Nephron (organoid): ENCODE data around the gene KIFAP3.

Source experiments
- H3K27ac Mint-ChIP-seq, 3 experiments: 2 replicates each; pipeline ENCODE4 v1.8.0; 2020; ENCODE audit warnings: mixed read lengths in 3 of 3, mild to moderate bottlenecking in 2 of 3, moderate library complexity in 1 of 3
- H3K27me3 Mint-ChIP-seq: 2 replicates; pipeline ENCODE4 v1.8.0; 2021; ENCODE audit warnings: low read depth, mild to moderate bottlenecking, moderate library complexity, mixed read lengths
- H3K36me3 Mint-ChIP-seq: 2 replicates; pipeline ENCODE4 v1.8.0; 2020; ENCODE audit warnings: low read depth, mixed read lengths
- H3K4me1 Mint-ChIP-seq: 2 replicates; pipeline ENCODE4 v1.8.0; 2020; ENCODE audit warnings: mixed read lengths
- H3K4me3 Mint-ChIP-seq, 3 experiments: 2 replicates each; pipeline ENCODE4 v1.8.0; 2020; ENCODE audit warnings: mild to moderate bottlenecking in 3 of 3, mixed read lengths in 3 of 3, moderate library complexity in 2 of 3
- H3K9me3 Mint-ChIP-seq: 2 replicates; pipeline ENCODE4 v1.8.0; 2020; ENCODE audit warnings: mixed read lengths
- CTCF ChIP-seq, 3 experiments: fragments of 200-600 bp; sonication (generic); IDR thresholded peaks; one replicate each; pipeline ENCODE4 v1.5.0; 2021; ENCODE audit warnings: antibody characterized with exemption in 3 of 3; ENCODE audit not compliant: unreplicated experiment in 3 of 3

Gene KIFAP3

GRCh38 chr1:169893645-169894423 lies 180.7 kb downstream of the KIFAP3 start, which contains the start of gene SCYL3:
TSS of gene SCYL3 (minus strand) at chr1:169893896. CDS start at chr1:169888840, 5,056 bp downstream.
- no peaks in the 10 kb centered on the region for H3K27me3 Mint-ChIP-seq
- peak within 1 kb of the TSS; percentile 83 to 95 (median 92) for H3K4me3 Mint-ChIP-seq
- peaks cover 28% of the 10 kb centered on the region for H3K4me1 Mint-ChIP-seq
- no peaks in the 10 kb centered on the region for H3K9me3 Mint-ChIP-seq
- H3K27ac Mint-ChIP-seq: peak within 1 kb of the TSS; percentile 99
- H3K36me3 Mint-ChIP-seq: peaks cover 1% of the 10 kb centered on the region
- TF ChIP-seq CTCF (IDR thresholded peaks at IDR 0.05; ENCODE audit: unreplicated experiment in 3 of 3): no peak

GRCh38 chr1:169892927-169893644 lies 181.4 kb downstream of the KIFAP3 start:
- Mint-ChIP-seq H3K27ac (peak overlapping the region; percentile 94 to 99 (median 99)), H3K36me3 (peaks cover 8% of the 10 kb centered on the region), H3K4me1 (peaks cover 28% of the 10 kb centered on the region), H3K27me3 (no peaks in the 10 kb centered on the region), H3K4me3 (peak overlapping the region; percentile 83 to 95 (median 92)), H3K9me3 (no peaks in the 10 kb centered on the region)
- no peak for TF ChIP-seq CTCF (IDR thresholded peaks at IDR 0.05; ENCODE audit: unreplicated experiment in 3 of 3)

GRCh38 chr1:169892176-169892926 lies 182.1 kb downstream of the KIFAP3 start:
- H3K27ac Mint-ChIP-seq: peak overlapping the region; percentile 94 to 99 (median 99)
- no peaks in the 10 kb centered on the region for H3K27me3 Mint-ChIP-seq
- peaks cover 28% of the 10 kb centered on the region for H3K4me1 Mint-ChIP-seq
- H3K9me3 Mint-ChIP-seq: no peaks in the 10 kb centered on the region
- peak overlapping the region; percentile 83 to 95 (median 92) for H3K4me3 Mint-ChIP-seq
- no peak for TF ChIP-seq CTCF (IDR thresholded peaks at IDR 0.05; ENCODE audit: unreplicated experiment in 3 of 3)
- H3K36me3 Mint-ChIP-seq: peaks cover 12% of the 10 kb centered on the region

- H3K4me1 Mint-ChIP-seq: peaks cover 28% of the 10 kb centered on the region
- H3K4me3 Mint-ChIP-seq: peak overlapping the region; percentile 47 to 83 (median 75)
- H3K36me3 Mint-ChIP-seq: peaks cover 17% of the 10 kb centered on the region
- no peaks in the 10 kb centered on the region for H3K9me3 Mint-ChIP-seq
- no peak for TF ChIP-seq CTCF (IDR thresholded peaks at IDR 0.05; ENCODE audit: unreplicated experiment in 3 of 3)
- H3K27ac Mint-ChIP-seq: peak overlapping the region; percentile 31 to 99 (median 82)
- no peaks in the 10 kb centered on the region for H3K27me3 Mint-ChIP-seq
These were observed 183.0 kb downstream of the KIFAP3 start for GRCh38 chr1:169891539-169891885.

GRCh38 chr1:169890761-169891538 lies 183.5 kb downstream of the KIFAP3 start:
- Mint-ChIP-seq H3K27ac (peak overlapping the region; percentile 31 to 99 (median 82)), H3K4me3 (peak overlapping the region; percentile 47 to 83 (median 75)), H3K4me1 (peaks cover 28% of the 10 kb centered on the region), H3K9me3 (no peaks in the 10 kb centered on the region), H3K36me3 (peaks cover 21% of the 10 kb centered on the region), H3K27me3 (no peaks in the 10 kb centered on the region)
- TF ChIP-seq CTCF (IDR thresholded peaks at IDR 0.05; ENCODE audit: unreplicated experiment in 3 of 3): no peak
